Astrocyte of the cerebellum (primary cell): ENCODE data around the gene PTPRJ.
"Not testable (repeated sequence)": the region's sequence is repeated elsewhere in the genome, so short reads cannot be mapped to it uniquely, and the experiment has no call there.

ENCODE experiments used
- DNase-seq: peaks from one replicate; pipeline ENCODE4 v3.0.0-alpha.2; 2011; ENCODE audit warnings: low read depth
- H3K4me3 ChIP-seq: 2 replicates; pipeline ENCODE4 v1.5.1; 2011; ENCODE audit warnings: mild to moderate bottlenecking, low read depth, low read length, moderate library complexity
- CTCF ChIP-seq: IDR thresholded peaks from 2 replicates; pipeline ENCODE4 v1.5.1; 2012; ENCODE audit warnings: low read length, low read depth, moderate library complexity, mild to moderate bottlenecking; ENCODE audit errors: missing control alignments
- in situ Hi-C: cut with HindIII; loops from 2 replicates; pipeline ENCODE4 v1.10.0; 2017; ENCODE audit warnings: low sequenced_read_pairs

Gene PTPRJ

GRCh38 chr11:48129697-48130395 is 149.5 kb downstream of the PTPRJ start:
- TF ChIP-seq CTCF: no peak
- DNase-seq: no peak
- in situ Hi-C loops: no loop called here
- no peak overlapping the region for H3K4me3 ChIP-seq

DNA sequence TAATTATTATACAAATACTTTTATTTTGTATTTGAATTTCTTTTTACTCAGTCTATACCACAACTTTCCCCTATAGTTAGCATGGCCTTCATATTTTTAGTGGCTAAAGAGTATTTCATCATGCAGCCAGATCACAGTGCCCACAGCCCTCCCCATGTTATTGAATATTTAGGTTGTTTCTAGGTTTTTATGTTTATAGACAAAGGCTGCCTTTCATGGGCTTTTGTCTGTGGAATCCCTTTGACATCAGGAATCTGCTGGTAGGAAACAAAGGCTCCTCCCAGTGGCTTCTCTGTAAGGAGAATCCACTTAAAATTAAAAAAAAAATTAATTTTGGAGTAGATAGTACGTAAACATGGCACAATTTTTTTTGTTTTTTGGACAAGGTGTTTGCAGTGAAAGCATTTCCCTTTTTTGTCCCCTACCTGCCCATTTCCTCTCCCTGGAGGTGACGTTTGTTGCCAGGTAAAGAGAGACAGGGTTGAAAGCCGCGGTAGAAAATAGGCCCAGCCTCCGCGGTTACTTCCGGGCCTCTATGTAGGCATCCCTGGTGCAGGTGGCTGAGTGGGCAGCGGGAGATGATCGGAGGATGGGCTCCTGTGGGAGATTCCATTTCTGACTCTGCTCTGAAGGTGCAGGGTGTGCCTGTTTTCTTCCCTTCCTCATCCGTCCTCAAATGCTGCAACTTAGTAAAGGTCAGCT is 154.0 kb downstream of the PTPRJ start:
- TF ChIP-seq CTCF: no peak
- H3K4me3 ChIP-seq: no peak overlapping the region
- in situ Hi-C loops: no loop called here
- no peak for DNase-seq

DNA sequence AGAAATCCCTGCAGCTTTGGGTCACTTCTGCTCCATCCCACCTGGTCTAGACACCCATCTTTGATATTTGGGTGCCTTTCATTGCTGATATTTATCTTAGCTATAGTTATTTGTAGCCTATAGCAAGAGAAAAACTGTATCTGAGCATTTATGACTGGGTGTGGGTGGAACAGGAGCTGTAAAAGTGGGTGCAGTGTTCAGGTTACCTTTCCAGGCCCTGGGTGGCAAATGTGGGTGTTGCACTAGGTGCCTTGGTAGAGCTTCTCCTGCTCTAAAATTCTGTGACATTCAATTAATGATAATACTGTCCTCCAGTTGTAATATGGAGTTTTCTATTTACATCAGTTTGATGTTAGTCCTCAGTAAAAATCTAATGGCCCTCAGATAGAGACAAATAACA is 157.9 kb downstream of the PTPRJ start:
- no peak for DNase-seq
- no peak overlapping the region for H3K4me3 ChIP-seq
- no peak for TF ChIP-seq CTCF
- in situ Hi-C loops: no loop called here

DNA sequence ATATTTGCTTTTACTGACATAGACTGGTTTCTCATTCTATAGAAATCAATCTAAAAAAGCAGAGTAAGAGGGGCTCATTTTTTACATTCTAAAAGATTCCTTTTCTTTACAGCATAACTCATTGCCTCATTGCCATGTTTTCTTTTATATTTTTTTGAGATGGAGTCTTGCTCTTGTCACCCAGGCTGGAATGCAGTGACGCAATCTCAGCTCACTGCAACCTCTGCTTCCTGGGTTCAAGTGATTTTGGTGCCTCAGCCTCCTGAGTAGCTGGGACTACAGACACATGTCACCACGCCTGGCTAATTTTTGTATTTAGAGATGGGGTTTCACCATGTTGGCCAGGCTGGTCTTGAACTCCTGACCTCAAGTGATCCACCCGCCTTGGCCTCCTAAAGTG is 159.5 kb downstream of the PTPRJ start:
- in situ Hi-C loops, DNase-seq, H3K4me3 ChIP-seq: not testable (repeated sequence)

GRCh38 chr11:48141475-48142122 is 161.2 kb downstream of the PTPRJ start:
- in situ Hi-C loops: no loop called here

DNA sequence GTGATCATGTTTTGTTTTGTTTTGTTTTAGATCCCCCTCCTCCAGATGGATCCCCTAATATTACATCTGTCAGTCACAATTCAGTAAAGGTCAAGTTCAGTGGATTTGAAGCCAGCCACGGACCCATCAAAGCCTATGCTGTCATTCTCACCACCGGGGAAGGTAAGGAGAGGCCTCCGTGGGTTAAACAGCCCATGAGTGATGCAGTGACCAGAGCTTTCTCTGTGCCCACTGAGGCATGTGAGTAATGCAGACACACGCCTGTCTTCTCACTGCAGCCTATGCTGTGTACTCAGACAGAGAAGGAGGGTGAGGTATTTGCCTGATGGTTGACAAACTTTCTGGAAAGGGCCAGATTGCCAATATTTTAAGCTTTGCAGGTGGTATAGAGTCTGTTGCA is 162.5 kb downstream of the PTPRJ start:
- TF ChIP-seq CTCF: no peak
- no peak for DNase-seq
- in situ Hi-C loops: no loop called here
- no peak overlapping the region for H3K4me3 ChIP-seq

More at GRCh38 chr11:48141475-48142122, 161.2 kb downstream of the PTPRJ start:
- no peak overlapping the region for H3K4me3 ChIP-seq
- no peak for TF ChIP-seq CTCF
- DNase-seq: no peak

DNA sequence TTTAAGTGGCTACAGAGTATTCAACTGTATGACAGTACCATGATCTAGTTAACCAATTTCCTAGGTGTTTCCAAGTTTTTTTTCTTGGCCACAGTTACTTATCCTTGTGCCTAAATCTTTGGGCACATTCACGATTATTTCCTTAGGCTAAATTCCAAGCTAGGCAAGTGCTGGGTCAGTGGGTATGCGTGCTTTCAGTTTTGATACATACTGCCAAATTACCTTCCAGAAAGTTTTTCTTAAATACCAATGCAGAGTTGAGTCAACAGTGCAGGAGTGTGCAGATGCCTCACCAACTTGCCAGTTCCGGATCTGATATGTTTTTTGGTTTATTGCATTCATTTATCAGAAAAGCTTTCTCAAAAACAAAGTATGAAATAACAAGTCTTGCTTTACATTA is 168.4 kb downstream of the PTPRJ start:
- in situ Hi-C loops: no loop called here
- H3K4me3 ChIP-seq: no peak overlapping the region
- TF ChIP-seq CTCF: no peak
- no peak for DNase-seq
